NB4 (cell line): ENCODE results near the gene SMPX.

Source experiments
- CTCF ChIP-seq: IDR thresholded peaks from one replicate; pipeline ENCODE4 v1.5.1; 2012; ENCODE audit warnings: low read depth, low read length
- POLR2A ChIP-seq: IDR thresholded peaks from 2 replicates; pipeline ENCODE4 v1.6.1; 2011; ENCODE audit warnings: mild to moderate bottlenecking; ENCODE audit not compliant: insufficient read length; ENCODE audit errors: extremely low read depth

- TF ChIP-seq POLR2A (no peak), CTCF (no peak)
Measured at GRCh38 chrX:21748235-21748634, 9.7 kb downstream of the SMPX start.
